ENCODE data around the gene TCF7L2.

The TCF7L2 gene

GRCh38 chr10:113000876-113001598, 51.0 kb downstream of the TCF7L2 start:
- no peak for DNase-seq

- DNase-seq, result no peak
Observed at GRCh38 chr10:113001599-113002448, 51.8 kb downstream of the TCF7L2 start.

- DNase-seq, result no peak
Observed at GRCh38 chr10:113002449-113002777, 52.4 kb downstream of the TCF7L2 start.

GRCh38 chr10:113003052-113003451, 53.0 kb downstream of the TCF7L2 start:
- DNase-seq, result no peak

GRCh38 chr10:113004069-113004618, 54.1 kb downstream of the TCF7L2 start:
- DNase-seq, result no peak

GRCh38 chr10:113005380-113005779, 55.3 kb downstream of the TCF7L2 start:
- no peak for DNase-seq

GRCh38 chr10:113006656-113007342, 56.8 kb downstream of the TCF7L2 start:
- no peak for DNase-seq

- no peak for DNase-seq
Observed at GRCh38 chr10:113007343-113007771, 57.3 kb downstream of the TCF7L2 start.

GRCh38 chr10:113007821-113008220, 57.8 kb downstream of the TCF7L2 start:
- DNase-seq, result no peak

GRCh38 chr10:113011592-113012374, 61.7 kb downstream of the TCF7L2 start:
- no peak for DNase-seq

GRCh38 chr10:113015201-113015600, 65.2 kb downstream of the TCF7L2 start:
- no peak for DNase-seq

- no peak for DNase-seq
Observed at GRCh38 chr10:113017376-113017775, 67.3 kb downstream of the TCF7L2 start.

- no peak for DNase-seq
Observed at GRCh38 chr10:113018034-113018433, 68.0 kb downstream of the TCF7L2 start.

- DNase-seq, result no peak
Observed at GRCh38 chr10:113019096-113019495, 69.0 kb downstream of the TCF7L2 start.

GRCh38 chr10:113019692-113020474, 69.8 kb downstream of the TCF7L2 start:
- no peak for DNase-seq

- no peak for DNase-seq
Observed at GRCh38 chr10:113020475-113020753, 70.4 kb downstream of the TCF7L2 start.

- no peak for DNase-seq
Observed at GRCh38 chr10:113020838-113021237, 70.8 kb downstream of the TCF7L2 start.

- no peak for DNase-seq
Observed at GRCh38 chr10:113021268-113022040, 71.4 kb downstream of the TCF7L2 start.

GRCh38 chr10:113022265-113022664, 72.2 kb downstream of the TCF7L2 start:
- DNase-seq, result no peak

- DNase-seq, result no peak
Observed at GRCh38 chr10:113023017-113023416, 73.0 kb downstream of the TCF7L2 start.

GRCh38 chr10:113024930-113025329, 74.9 kb downstream of the TCF7L2 start:
- no peak for DNase-seq

Measured in fibroblast of skin of right biceps (primary cell).